GM18507 (cell line): ENCODE measurements around the gene PEX14.

Experiments used
- DNase-seq: peaks from one replicate; pipeline ENCODE4 v3.0.0; 2011; ENCODE audit warnings: low read depth; ENCODE audit not compliant: insufficient read length; ENCODE audit errors: extremely low spot score
- FAIRE-seq: peaks from 2 replicates; lab custom pipeline; 2011; peaks lifted over from hg19 to GRCh38; lab: Jason Lieb, UNC

PEX14 gene

DNA sequence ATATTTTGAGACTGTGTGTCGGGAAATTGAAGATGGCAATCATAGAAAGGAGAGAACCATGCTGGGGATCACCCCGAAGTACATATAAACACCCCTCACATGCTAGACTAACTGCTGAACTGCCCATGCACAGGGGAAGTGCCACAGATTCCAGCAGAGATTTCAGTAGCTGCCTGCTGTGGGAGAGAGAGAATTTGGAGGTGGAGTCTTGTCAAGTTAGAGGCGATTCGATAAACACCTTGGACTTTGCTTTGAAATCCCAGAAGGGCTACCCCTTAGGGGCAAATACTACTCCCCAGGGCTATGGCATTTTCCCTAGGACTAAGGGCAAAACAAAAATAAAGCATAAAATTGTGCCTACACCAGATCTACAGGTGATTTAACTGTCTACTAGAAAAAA lies 103.3 kb downstream of the PEX14 start:
- DNase-seq = no peak
- FAIRE-seq = no peak

DNA sequence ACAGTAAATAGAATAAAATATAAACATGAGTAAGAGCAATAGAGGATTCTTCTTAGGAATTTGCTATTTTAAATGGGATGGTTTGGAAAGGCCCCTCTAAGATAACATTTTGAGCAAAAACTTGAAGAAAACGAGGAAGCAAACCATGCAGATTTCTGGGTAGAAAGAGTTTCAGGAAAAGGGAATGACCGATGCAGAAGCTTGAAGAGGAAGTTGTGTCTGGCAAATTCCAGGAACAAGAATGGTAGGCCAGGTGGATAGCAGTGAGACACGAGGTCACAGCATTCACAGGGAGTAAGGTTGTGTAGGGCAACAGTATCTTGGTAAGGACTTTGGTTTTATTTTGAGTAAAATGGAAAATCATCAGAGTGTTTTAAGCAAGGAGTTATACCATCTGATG lies 108.9 kb downstream of the PEX14 start:
- DNase-seq = no peak
- FAIRE-seq = no peak

DNA sequence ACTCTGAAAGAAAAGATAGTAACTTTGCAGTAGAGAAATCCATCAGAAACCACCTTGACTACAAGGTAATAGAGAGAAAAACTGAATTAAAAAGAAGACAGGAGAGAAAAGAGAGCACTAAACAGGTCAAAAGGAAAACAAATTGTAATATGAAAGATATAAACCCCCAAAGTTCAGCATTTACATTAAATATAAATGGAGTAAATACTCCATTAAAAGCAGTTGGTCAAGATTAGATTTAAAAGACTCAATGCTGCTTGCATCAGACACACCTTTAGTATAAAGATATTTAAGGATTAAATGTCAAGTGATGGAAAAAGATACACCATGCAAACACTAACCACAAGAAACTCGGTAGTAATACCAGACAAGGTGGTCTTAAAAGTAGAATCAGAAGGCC lies 110.5 kb downstream of the PEX14 start:
- no peak for DNase-seq
- FAIRE-seq = no peak

DNA sequence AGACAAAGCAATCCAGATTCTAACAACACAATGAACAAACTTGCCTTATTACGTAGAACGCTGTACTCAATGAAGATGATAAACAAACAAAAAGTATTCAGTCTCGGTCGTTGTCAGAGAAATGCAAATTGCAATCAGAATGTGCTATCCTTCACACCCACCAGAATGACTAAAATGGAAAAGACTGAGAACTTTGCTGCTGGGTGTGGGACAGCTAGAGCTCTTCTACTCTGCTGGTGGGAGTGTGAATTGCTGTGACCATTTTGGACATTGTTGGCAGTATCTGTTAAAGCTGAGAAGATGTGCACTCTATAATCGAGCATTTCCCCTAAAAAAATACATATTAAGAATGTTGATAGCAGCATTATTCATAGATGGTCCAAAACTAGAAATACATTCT lies 111.4 kb downstream of the PEX14 start:
- no peak for FAIRE-seq
- DNase-seq = no peak

DNA sequence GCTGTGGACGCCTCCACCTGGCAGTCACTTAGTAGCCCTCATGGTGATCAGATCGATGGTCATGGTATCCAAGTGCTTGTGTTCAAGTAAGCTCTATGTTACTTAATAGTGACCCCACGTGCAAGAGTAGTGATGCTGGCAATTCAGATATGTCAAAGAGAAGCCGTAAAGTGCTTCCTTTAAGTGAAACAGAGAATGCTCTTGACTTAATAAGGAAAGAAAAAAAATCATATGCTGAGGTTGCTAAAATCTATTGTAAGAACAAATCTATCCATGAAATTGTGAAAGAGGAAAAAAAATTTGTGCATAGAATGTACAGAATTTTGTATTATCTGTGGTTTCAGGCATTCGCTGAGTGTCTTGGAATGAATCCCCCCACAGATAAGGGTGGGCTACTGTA lies 113.9 kb downstream of the PEX14 start:
- no peak for FAIRE-seq
- DNase-seq = no peak

DNA sequence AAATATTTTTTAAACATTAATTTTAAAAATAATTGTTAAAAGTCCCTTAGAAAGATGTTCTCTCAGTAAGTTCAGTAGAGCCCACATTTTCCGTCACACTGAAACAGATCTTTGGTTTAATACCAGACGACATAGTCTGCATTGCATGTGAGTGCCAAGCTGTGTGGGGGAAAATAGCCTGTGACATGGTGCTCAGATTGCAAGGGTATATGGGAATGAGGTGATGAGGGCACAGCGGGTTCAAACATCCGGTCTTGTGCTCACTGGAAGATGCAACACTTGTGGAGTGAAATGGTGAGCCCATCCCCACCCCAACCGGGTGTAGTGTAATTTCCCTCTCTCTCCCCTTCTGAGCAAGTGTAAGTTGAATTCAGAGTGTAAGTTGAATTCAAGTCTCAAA lies 114.3 kb downstream of the PEX14 start:
- DNase-seq (no peak), FAIRE-seq (no peak)

DNA sequence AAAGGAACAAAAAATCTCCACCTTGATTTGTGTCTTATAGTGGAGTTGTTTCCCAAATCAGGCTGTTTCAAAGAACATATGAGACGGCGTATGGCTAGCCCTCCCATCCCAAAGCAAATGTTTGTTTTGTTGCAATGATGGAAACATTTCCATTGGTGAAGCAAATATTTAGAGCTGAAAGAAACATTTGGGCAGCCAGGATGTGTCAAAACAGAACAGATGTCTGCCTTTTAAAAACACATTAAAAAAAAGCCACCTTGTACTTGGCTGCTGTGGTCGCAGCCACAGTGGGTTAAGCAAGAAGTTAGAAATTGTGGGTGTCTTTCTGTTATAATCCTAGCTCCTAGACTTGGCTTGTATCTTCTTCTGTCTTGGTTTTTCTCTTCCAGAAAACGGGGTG lies 116.3 kb downstream of the PEX14 start:
- FAIRE-seq = no peak
- no peak for DNase-seq

DNA sequence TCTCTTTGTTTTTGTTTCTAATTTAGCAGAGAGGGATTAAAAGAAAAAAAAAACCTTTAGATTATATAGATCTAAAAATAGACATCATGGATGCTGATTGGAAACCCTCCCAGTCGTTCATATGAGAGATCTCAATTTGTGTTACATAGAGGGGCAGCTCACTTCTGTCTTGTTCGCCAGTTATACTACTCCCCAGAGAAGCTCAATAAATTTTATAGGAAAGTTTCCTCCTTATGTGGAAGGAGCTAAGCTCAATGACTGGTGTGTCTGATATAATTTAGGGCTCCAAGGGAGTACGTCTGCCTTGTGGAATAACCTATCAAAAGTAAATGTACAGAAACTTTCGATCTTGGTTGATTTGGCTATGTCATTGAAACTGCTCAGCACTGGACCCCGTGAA lies 117.6 kb downstream of the PEX14 start:
- FAIRE-seq = no peak

DNA sequence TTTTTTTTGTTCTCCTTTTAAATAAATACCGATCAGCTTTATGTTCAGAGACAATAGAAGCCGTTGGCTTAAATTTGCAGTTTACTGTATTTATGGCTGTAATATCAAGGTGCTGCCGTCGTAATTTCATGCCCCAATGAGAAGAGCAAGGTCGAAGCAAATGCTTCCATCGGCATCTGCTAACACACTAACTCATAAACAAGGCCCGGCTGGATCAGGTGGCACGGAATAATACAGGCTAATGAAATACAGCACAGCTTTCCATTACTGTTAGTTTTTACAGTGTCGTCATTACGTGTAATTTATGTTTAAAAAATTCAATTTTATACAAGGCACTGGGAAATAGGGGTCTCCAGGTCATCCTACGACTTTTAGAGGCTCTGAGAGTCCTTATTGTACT lies 119.0 kb downstream of the PEX14 start:
- FAIRE-seq (no peak), DNase-seq (no peak)

More for the DNA sequence above, 117.6 kb downstream of the PEX14 start:
- no peak for DNase-seq

DNA sequence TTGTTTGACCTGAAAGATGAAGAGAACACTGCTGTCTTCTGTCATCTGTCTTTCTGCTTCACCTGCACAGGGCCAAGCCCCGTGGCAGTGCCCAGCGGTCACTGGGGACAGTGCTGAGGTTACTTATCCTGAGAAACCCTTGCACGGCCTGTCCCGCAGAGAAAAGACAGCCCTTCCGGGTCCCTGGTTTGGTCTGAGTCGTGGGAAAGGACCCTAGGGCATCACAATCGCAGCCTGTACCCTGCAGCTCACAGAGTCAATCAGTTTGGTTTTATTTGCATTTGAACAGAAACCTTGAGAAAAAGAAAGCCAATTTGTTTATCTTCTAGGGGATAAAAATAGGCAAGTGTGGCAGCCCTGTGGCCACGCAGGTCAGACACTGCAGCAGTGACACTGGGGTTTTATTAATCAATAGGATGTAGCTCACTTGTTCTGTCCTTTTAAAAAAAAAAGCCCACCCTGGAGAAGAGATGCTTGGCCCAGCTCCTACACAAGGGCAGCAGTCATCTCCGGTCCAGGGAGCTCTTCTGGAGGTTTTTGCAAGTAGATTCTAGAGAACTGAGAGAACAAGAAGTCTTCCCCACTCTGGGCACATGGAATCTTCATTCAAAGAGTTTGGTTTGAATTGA lies 120.0 kb downstream of the PEX14 start:
- no peak for DNase-seq
- peak; percentile 71 for FAIRE-seq

DNA sequence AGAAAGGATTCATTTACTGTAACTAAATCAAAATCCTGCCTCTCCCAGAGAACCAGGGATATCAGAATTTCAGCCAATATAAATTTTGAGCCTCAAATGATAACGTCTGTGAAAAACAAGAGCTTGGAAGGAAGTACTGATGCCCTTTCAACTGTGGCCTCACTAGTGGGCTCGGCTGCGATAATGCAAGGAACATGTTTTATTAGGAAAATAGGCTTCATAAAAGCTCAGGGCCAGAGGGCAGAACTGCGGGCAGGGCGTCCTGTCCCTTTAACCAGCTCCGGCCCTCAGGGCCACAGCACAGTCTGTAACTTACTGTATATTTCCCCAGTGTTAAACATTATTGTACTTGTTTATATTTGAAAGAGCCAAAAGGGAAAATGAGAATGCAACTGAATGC lies 122.0 kb downstream of the PEX14 start:
- FAIRE-seq = no peak

DNA sequence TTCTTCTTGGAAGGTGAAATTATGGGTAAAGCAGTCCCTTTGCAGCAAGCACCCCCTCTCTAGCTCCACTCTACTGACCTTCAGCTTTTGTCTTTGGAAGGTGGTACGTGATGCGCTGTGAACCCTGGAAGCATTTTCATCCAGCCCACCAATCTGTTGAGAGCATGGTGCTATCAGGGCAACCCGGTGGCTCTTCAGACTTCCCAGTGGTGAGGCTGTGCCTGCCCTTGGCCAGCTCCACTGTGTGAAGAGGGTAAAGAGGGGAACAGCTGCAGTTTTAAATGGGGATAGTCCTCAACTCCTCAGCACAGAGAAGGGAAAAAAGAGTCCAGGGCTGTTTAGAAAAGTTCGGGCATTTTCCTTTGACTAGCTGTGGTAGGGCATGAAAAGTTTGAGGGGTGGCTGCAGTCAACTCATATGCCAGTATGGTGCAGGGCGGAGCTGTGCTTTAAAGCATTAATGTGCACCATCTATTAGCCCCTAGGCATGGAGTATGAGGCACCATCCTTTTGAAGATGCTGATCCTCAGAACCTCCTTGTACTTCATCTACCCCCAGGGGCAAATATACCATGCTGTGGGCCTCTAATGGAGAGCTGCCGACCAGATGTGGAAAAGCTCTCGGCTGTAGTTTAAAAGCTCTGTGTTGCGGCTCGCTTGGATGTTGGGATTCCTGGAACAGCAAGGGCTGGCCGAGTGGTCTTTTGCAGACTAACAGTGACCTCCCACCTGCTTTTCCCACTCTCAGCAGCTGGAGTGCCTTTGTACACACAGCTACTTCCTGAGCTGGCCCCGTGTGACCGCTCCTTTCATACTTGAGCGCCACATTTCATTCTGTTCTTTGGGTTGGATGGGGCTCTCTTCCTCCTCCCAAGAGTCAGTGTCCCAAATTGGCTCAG lies 123.0 kb downstream of the PEX14 start:
- FAIRE-seq = no peak

More for the DNA sequence above, 122.0 kb downstream of the PEX14 start:
- DNase-seq = no peak

DNA sequence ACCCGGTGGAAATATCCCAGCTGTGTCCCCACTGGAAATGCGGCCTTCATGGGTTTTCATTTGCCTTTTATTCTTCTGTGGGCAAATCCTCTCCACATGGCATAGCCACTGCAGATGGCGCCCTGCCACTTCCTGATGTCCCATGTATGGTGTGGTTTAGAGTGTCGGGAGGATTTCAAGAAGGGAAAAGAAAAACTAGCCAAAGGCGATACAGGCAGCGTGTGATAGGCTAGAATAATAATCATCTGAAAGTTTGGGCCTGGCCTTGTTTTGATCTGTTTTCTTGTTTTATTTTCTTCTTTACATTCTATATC lies 123.6 kb downstream of the PEX14 start:
- no peak for DNase-seq

More for the DNA sequence above, 123.0 kb downstream of the PEX14 start:
- DNase-seq = no peak

DNA sequence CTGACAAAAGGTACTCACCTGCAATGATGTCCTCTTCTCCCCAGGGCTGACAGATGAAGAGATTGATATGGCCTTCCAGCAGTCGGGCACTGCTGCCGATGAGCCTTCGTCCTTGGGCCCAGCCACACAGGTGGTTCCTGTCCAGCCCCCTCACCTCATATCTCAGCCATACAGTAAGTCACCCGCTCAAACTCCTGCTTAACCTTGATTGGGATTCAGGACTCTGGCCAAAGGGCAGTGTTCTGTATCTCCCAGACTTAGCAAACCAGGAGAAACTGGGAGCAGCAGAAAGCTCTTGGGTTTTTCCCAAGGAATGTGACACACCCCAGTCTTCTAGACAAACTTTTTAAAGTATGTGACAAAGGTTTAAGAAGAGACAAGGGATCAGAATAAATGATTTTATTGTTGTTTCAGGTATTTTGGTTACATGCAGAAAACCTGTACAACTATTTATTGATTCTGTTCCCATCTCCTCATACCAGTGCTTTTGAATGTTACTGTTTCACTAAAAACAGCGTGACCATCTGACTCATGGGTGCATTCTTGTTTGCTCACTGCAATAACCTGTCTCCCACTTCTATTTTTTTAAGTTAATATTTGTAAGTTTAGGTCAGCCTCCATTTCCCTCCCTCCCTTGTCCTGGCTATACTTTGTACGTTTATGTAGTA lies 124.6 kb downstream of the PEX14 start:
- DNase-seq (no peak), FAIRE-seq (no peak)

More for the DNA sequence above, 123.6 kb downstream of the PEX14 start:
- no peak for FAIRE-seq

DNA sequence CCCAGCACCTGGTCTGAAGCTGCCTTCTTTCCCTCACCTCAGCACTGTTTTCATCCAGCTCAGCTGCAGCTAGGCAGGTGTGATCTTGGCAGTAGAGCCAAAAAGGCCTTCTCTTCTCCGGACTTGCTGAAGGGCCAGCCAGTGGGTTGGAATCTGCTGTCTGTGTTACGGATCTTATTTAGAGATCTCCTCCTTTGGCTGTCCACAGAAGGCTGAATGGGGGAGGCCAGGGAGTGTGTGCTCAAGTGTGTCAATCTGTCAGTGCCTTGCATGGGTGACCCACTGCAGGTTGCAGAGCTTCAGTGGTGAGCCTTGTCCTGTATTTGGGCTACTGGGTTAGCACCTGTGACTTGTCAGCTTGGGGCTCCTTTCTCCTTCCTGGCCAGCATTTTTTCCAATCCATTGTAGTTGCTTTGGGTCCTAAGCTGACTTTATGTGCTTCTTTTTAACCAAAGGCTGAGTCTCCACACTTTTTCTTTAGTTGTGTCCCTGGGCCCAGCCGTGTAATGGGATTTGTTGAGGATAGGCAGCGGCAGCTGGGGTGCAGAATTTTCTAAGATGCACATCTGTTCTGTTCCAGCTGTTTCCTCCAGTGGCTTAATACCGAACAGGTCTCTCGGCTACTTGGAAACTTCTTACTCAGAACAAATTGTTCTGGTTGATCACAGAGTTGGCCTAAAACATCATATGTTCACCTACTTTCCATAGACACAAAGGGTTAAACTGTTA lies 126.8 kb downstream of the PEX14 start:
- no peak for FAIRE-seq
- no peak for DNase-seq

DNA sequence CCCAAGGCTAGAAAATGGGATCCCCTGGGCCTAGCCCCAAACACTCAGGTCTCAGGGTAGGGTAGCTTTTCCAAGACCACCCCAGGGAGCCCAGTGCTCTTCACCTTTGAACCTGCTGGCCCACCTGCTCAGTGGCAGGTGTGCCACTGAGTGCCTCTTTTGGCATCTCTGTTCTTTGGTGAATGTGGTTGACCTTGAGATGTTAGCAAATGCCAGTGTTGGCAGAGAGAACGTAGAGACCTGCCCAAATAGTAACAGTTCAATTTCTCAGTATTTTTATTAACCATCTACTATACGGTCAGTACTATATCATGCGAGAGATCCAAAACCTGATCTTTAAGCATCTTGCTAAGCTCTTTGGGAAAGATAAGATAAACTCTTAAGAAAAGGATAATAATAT lies 128.2 kb downstream of the PEX14 start:
- DNase-seq (no peak), FAIRE-seq (no peak)

DNA sequence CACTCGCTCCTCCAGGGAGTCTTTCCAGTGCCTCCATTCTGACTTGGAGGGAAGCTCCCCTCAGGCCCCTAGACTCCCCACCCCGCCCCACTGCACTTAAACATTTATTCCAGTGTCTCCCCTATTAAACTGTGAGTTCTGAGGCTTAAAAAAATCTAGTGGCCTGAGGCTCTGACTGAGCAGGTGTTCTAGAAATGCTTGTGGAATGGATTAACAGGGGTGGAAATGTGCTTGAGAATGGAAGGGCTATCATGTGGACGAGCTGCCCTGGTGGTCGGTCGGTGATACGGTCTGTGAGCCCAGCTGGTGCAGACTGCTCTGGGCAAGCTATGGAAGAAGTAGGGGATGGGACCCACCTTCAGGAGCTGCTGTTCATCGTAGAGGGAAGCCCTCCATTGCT lies 130.2 kb downstream of the PEX14 start:
- no peak for DNase-seq
- FAIRE-seq = no peak

DNA sequence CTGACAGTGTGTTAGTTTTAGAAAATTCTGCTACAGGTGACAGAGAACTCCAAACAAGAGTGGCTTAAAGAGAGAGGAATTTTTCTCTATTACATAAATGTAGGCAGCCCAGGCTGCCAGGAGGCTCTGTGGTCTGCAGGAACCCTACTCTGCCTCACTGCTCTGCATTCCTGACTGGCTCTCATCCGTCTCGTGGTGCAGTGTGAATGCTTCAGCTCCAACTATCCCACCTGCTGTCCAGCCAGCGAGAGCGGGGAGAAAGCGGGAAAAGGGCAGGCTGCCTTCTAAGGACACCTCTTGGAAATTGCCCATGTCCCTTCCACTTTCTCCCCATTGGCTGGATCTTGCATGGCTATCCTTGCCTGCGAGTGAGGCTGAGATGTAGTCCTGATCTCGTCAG lies 131.3 kb downstream of the PEX14 start:
- DNase-seq (no peak), FAIRE-seq (no peak)

DNA sequence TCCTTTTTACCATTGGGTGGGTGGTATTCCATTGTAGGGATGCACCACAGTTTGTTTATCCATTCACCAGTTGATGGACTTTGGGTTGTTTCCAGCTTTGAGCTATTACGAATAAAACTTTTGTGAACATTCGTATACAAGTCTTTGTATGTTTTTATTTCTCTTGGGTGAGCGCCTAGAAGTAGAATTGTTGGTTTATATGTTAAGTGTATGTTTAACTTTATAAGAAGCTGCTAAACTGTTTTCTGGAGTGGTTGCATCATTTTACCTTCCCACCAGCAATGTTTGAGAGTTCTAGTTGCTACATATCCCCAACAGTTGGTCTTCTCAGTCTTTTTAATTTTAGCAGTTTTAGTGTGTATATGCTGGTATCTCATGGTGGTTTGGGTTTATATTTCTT lies 132.5 kb downstream of the PEX14 start:
- DNase-seq (no peak), FAIRE-seq (no peak)

DNA sequence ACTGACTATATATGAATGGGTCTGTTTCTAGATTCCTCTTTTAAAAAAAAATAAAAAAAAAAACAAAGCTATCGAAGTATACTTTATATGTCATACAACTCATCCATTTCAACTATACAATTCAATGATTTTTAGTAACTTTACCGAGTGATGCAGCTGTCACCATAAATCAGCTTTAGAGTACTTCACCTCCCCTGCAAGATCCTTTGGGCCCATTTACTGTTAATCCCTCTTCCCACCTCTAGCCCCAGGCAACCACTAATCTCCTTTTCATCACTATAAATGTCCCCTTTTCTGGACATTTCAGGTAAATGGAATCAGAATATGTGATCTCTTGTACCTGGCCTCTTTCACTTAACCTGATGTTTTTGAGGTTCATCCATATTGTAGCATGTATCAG lies 133.9 kb downstream of the PEX14 start:
- DNase-seq (no peak), FAIRE-seq (no peak)
